Heart right ventricle (tissue), 16 donors: Measurements from ENCODE around the gene FANCF. TPM values are rescaled to one million over a fixed set of nuclear protein-coding genes. Genes with fewer than 3 reads are reported as not detected.

ENCODE experiments used
- ATAC-seq, 8 donors: fragments of 200-7000 bp; cut with Tn5 transposase; one replicate each; pipeline ENCODE4 v1.9.1; 2020; ENCODE audit warnings: mild to moderate bottlenecking in 8 of 8, moderate library complexity in 8 of 8, moderate number of reproducible peaks in 1 of 8
- DNase-seq, 2 donors: peaks; one replicate each; pipeline ENCODE4 v3.0.0-alpha.2; 2020
- H3K27ac ChIP-seq, 10 donors: fragments of 200-600 bp; sonication (generic) in 2 of 10; one replicate each; pipeline versions ENCODE4 v1.5.0 to v1.8.0; 2020 to 2022; ENCODE audit warnings: mild to moderate bottlenecking in 3 of 10
- H3K27me3 ChIP-seq, 7 donors: fragments of 200-600 bp; one replicate each; pipeline ENCODE4 v1.8.0; 2021 to 2022; ENCODE audit warnings: mild to moderate bottlenecking in 2 of 7
- H3K36me3 ChIP-seq, 9 donors: fragments of 200-600 bp; sonication (generic) in 1 of 9; one replicate each; pipeline versions ENCODE4 v1.5.0 to v1.8.0; 2020 to 2022; ENCODE audit warnings: mild to moderate bottlenecking in 2 of 9
- H3K4me1 ChIP-seq, 9 donors: fragments of 200-600 bp; sonication (generic) in 1 of 9; one replicate each; pipeline versions ENCODE4 v1.5.0 to v1.8.0; 2020 to 2022; ENCODE audit warnings: mild to moderate bottlenecking in 4 of 9
- H3K4me3 ChIP-seq, 10 donors: fragments of 200-600 bp; sonication (generic) in 2 of 10; one replicate each; pipeline versions ENCODE4 v1.5.0 to v1.8.0; 2020 to 2022; ENCODE audit warnings: mild to moderate bottlenecking in 7 of 10, moderate library complexity in 2 of 10
- H3K9me3 ChIP-seq, 11 donors: fragments of 200-600 bp in 10 of 11; sonication (generic) in 2 of 11; one replicate each; pipeline versions ENCODE4 v1.5.0 to v1.8.0; 2013 to 2022; ENCODE audit warnings: mild to moderate bottlenecking in 2 of 11, control low read depth in 1 of 11, moderate library complexity in 1 of 11
- WGBS, 2 donors: extraction: QIAGEN DNeasy Blood & Tissue Kit; methylation state at CpG; one replicate each; pipeline ENCODE4 v1.1.7; 2013; ENCODE audit warnings: inconsistent platforms in 1 of 2; 5-methylcytosine and 5-hydroxymethylcytosine counted together
- intact Hi-C, 10 donors: fragments of 100-400 bp; cut with DNase I; formaldehyde crosslinking; loops; one replicate each; pipeline versions ENCODE4 v1.11.1 to v1.14.2; 2022
- polyA plus RNA-seq, 2 donors: library from polyadenylated mRNA; stranded (reverse); fragments of 200-250 nt; gene quantifications; one replicate each; pipeline ENCODE4 v1.2.3, GENCODE V29; 2013
- total RNA-seq, 10 donors: library from RNA; stranded (reverse); fragmentation: NEBNext Ultra II Directional in 3 of 10; extraction: Animal tissue kit (Norgen Biotek cat#: 25700) in 3 of 10; gene quantifications; one replicate each; pipeline versions ENCODE4 v1.2.1 to v1.2.4, GENCODE V29; 2021 to 2023
- TF ChIP-seq, protein P1 (sequence below), 9 donors: fragments of 200-600 bp; sonication (generic) in 2 of 9; IDR thresholded peaks; one replicate each; pipeline versions ENCODE4 v1.5.0 to v1.8.0; 2021 to 2022; ENCODE audit warnings: antibody characterized with exemption in 9 of 9, mild to moderate bottlenecking in 5 of 9, moderate library complexity in 1 of 9
- donor health status: Arrhythmogenic right ventricular cardiomyopathy.
- donor health status: ischemic (EF 13 %, LVEDD 7.1; RV severe dilation, severe dysfunction).
- donor health status: healthy with polysubstance abuse.
- donor health status: DM: no; HTN: yes; CAD: no.
- donor health status: DM: no; HTN: no; CAD: no.
- donor health status: ischemic (EF 25% LVEDD 6.9; RV normal size, moderate dysfunction).
- donor health status: ischemic (EF 25% LVEDD 5.7; RV mildly dilated, moderate dysfunction).
- donor health status: healthy.
- donor health status: DM: yes; HTN: yes; CAD: no.
- donor health status: Ischemic cardiomyopathy.
- donor health status: ischemic (EF 35%, LVEDD 5.7; RV mildly dilated, moderate dysfunction).
- donor health status: nonischemic (EF 11% LVEDD 7.7; RV severe dilation, severe dysfunction).
- donor health status: DM: yes; HTN: yes; CAD: no.
- donor health status: PGD.
- donor health status: ischemic (EF 29% LVEDD 5.4; RV normal size, mild dysfunction).
- donor health status: nonischemic (EF 23%, LVEDD 6.1; RV moderate dilation, normal function).

FANCF gene
- total and polyA plus RNA-seq, 12 donors: 3.1 to 7.6 (median 4.6) TPM

DNA sequence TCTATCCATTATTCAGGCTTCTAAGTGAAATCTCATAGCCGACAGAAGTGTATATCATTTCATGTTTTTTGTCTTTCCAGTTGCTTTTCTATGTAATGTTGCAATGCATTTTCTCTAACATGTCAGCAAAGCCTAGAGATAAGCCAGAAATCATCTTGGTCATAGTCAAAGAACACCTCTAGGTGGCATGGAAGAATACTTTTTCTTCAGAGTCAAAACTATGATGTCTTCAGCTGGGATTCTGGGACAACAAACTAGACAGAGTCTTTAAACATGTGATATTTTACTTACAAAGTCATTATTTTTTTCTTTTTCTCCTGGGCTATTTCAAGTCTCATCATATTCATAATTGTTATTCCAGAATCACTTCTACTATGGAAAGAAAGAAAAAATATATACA lies 45.2 kb upstream of the FANCF start:
- TF ChIP-seq, protein P1, sequence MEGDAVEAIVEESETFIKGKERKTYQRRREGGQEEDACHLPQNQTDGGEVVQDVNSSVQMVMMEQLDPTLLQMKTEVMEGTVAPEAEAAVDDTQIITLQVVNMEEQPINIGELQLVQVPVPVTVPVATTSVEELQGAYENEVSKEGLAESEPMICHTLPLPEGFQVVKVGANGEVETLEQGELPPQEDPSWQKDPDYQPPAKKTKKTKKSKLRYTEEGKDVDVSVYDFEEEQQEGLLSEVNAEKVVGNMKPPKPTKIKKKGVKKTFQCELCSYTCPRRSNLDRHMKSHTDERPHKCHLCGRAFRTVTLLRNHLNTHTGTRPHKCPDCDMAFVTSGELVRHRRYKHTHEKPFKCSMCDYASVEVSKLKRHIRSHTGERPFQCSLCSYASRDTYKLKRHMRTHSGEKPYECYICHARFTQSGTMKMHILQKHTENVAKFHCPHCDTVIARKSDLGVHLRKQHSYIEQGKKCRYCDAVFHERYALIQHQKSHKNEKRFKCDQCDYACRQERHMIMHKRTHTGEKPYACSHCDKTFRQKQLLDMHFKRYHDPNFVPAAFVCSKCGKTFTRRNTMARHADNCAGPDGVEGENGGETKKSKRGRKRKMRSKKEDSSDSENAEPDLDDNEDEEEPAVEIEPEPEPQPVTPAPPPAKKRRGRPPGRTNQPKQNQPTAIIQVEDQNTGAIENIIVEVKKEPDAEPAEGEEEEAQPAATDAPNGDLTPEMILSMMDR (IDR thresholded peaks at IDR 0.05): peak in 6 of 9 donors; percentile 13 to 44 (median 37)
- ATAC-seq (peak in 1 of 8 donors; percentile 36), DNase-seq (no peak)
- WGBS, 2 donors: 57 to 58% methylated on average over 1 of the region's 1 CpG
- no peaks in the 10 kb centered on the region for H3K36me3 ChIP-seq
- H3K27ac ChIP-seq: peak overlapping the region in 2 of 10 donors; percentile 3 to 47
- intact Hi-C loops: loop anchor here in 4 of 10 donors (5.0 to 10.0 kb wide), 3 partner anchors 54 to 476 kb away; partner anchors contain the start of gene ANO5 (in 1 of the 4)
- peaks cover 0 to 48% (median 0%) of the 10 kb centered on the region in 7 donors for H3K27me3 ChIP-seq
- peaks cover 0 to 17% (median 0%) of the 10 kb centered on the region in 9 donors for H3K4me1 ChIP-seq
- H3K9me3 ChIP-seq: no peaks in the 10 kb centered on the region
- no peak overlapping the region for H3K4me3 ChIP-seq

DNA sequence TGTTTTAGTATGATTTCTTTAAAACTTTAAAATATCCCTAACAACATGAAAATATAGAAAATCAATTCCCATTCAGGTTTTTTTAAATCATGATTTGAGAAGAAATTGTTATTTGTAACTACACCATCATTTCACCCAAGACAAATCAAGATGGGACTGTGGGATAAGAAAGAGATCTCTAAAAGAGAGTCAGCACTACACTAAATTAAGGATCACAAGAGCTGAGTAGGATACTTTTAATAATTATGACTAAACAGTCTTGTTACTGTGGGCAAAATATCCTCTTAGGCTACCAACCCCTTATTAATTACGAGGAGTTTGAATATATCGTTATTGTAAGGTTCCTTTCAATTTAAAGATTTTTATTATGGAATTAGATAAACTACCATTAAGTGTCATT lies 43.7 kb upstream of the FANCF start:
- no peaks in the 10 kb centered on the region for H3K9me3 ChIP-seq
- no peak for DNase-seq
- peaks cover 0 to 59% (median 0%) of the 10 kb centered on the region in 7 donors for H3K27me3 ChIP-seq
- peaks cover 0 to 18% (median 0%) of the 10 kb centered on the region in 9 donors for H3K4me1 ChIP-seq
- 95 to 96% methylated on average over 2 of the region's 2 CpGs for WGBS, 2 donors
- TF ChIP-seq, protein P1 (IDR thresholded peaks at IDR 0.05): no peak
- intact Hi-C loops: loop anchor here in 2 of 10 donors (5.0 kb wide), 3 partner anchors 58 to 332 kb away; partner anchors contain the start of gene SLC17A6 (in 1 of the 2)
- ATAC-seq: no peak
- no peaks in the 10 kb centered on the region for H3K36me3 ChIP-seq
- H3K27ac ChIP-seq: peak overlapping the region in 1 of 10 donors; percentile 23
- no peak overlapping the region for H3K4me3 ChIP-seq

DNA sequence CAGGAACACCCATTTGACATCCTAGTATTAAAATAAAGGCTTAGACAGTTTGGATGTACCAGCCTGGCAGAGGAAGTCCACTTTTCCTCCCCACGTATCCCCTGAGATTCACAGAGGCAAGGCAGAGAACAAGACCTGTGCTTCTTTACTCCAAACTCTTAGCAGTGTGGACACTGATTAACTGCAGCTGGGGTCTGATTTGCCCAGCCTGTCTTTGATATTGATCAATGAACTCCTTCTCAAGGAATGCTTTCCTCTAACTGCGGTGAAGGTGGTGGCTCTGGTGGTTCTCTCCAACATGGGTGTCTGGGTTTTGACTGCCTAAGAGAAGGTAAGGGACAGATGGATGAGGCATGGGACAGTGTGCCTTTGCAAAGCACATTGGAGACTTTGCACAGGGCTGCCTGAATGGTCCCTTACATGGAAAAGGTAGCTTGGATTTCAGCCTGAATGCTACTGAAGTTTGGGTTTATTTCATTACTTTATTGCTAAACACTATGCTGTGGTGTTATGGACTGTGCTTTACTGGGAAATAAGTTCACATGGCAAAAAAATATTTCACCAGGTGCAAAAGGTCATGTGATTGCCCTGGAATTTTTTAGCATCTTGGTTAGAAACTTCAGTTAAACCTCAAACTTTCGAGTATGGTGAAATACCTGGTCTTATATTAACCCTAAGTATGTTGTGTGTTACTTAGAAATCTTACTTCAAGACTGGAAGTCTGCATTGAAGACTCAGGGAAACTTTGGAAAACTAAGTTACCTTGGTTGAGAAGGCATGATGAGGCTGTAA lies 42.6 kb upstream of the FANCF start:
- WGBS, 2 donors: 50 to 57% methylated on average over 3 of the region's 3 CpGs
- TF ChIP-seq, protein P1 (IDR thresholded peaks at IDR 0.05): no peak
- peaks cover 0 to 18% (median 0%) of the 10 kb centered on the region in 9 donors for H3K4me1 ChIP-seq
- H3K9me3 ChIP-seq: no peaks in the 10 kb centered on the region
- DNase-seq (no peak), ATAC-seq (peak in 2 of 8 donors; percentile 21 to 35)
- peak overlapping the region in 5 of 10 donors; percentile 54 to 61 (median 59) for H3K4me3 ChIP-seq
- peaks cover 0 to 59% (median 0%) of the 10 kb centered on the region in 7 donors for H3K27me3 ChIP-seq
- no peaks in the 10 kb centered on the region for H3K36me3 ChIP-seq
- intact Hi-C loops: loop anchor here in 2 of 10 donors (5.0 kb wide), 3 partner anchors 59 to 331 kb away; partner anchors contain the start of gene SLC17A6 (in 1 of the 2)
- H3K27ac ChIP-seq: peak overlapping the region in 4 of 10 donors; percentile 10 to 86 (median 62)

DNA sequence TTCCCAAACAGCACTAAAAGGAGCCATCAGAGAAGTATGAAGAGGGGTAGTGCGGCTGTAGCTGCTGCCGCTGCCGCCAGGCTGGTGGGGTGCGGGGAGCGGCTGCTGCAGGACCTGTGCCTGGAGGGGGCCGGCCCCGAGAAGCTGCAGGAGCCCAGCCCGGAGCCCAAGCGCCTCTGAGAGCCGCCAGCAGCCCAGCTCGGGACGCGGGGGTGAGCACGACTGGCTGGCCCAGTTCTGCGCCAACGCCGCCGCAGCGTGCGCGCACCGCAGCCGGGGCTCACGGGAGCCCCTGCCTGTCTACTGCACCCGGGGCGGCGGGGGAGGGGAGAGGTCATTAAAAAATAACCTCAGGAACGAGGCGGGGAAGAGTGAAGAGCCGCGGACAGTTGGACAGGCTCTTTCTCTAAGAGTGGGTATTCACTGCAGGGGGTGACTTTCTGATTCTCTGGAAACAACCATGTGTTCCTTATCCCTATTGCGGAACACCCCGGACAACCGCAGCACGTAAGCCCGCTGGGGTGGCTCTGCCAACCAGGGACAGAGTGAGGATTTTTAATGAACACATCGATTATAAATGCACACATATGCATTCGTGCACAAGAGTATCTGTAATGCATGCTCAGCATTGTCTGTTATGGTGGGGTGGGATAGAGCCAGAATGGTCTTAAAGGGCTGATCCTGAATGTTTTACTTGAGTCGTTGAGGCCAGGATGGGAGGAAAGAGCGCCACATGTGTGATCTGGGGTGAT lies 41.2 kb upstream of the FANCF start:
- H3K4me1 ChIP-seq: peaks cover 0 to 18% (median 0%) of the 10 kb centered on the region in 9 donors
- TF ChIP-seq, protein P1 (IDR thresholded peaks at IDR 0.05): peak in 4 of 9 donors; percentile 14 to 24 (median 17)
- no peaks in the 10 kb centered on the region for H3K36me3 ChIP-seq
- ATAC-seq (peak; percentile 83 to 96 (median 87)), DNase-seq (peak; percentile 33 to 66)
- H3K4me3 ChIP-seq: peak overlapping the region; percentile 41 to 61 (median 54)
- WGBS, 2 donors: 1 to 4% methylated on average over 40 of the region's 40 CpGs
- H3K27ac ChIP-seq: peak overlapping the region; percentile 53 to 88 (median 83)
- intact Hi-C loops: loop anchor here in 3 of 10 donors (2.0 to 5.0 kb wide), 4 partner anchors 60 to 330 kb away; partner anchors contain the start of gene SLC17A6 (in 1 of the 3)
- H3K27me3 ChIP-seq: peaks cover 0 to 59% (median 0%) of the 10 kb centered on the region in 7 donors
- H3K9me3 ChIP-seq: no peaks in the 10 kb centered on the region
